GM12875 (cell line): ENCODE measurements around the gene ZNF598.
A peak's percentile ranks its signal among the peaks of the same experiment; 100 is the strongest.

Source experiments
- H3K4me3 ChIP-seq: one replicate; pipeline ENCODE4 v1.5.1; 2011; ENCODE audit warnings: low read depth, low read length, control low read depth
- CTCF ChIP-seq: IDR thresholded peaks from 2 replicates; pipeline ENCODE4 v1.5.1; 2011; ENCODE audit warnings: low read depth, mild to moderate bottlenecking, control low read depth, inconsistent platforms, low read length, moderate library complexity, borderline replicate concordance; ENCODE audit not compliant: insufficient read depth

ZNF598 gene

GRCh38 chr16:2008631-2009163 lies 924 bp downstream of the ZNF598 start:
- H3K4me3 ChIP-seq, result peak overlapping the region; percentile 73
- TF ChIP-seq CTCF, result no peak

DNA sequence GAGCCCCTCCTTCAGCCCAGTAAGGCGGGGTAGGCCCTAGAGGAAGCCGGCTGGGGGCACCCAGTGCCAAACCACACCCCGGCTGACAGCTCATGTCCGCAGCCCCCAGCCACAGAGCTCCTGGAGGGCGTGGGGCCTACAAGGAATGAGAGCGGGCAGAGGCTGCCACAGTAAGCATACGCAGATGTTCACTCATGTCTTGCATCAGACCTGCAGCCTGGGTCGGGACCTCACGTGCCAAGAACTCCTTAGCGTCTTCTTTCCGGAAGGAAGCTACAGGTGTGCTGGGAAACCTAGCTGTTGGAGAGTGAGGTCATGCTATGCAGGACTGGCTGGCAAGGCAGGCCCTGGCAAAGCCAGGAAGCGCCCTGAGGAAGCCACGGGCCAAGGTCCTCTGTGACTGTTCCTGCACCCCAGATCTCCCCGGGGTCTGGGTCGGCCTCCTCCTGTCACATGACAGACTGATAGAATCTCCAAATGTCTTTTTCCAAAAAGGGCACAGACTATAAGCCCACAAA lies 1.6 kb downstream of the ZNF598 start:
- H3K4me3 ChIP-seq, result peak overlapping the region; percentile 73
- no peak for TF ChIP-seq CTCF

- peak overlapping the region; percentile 73 for H3K4me3 ChIP-seq
- no peak for TF ChIP-seq CTCF
Observed at GRCh38 chr16:2007081-2007836, 2.4 kb downstream of the ZNF598 start.

GRCh38 chr16:2006317-2006716 lies 3.3 kb downstream of the ZNF598 start:
- H3K4me3 ChIP-seq, result no peak overlapping the region
- no peak for TF ChIP-seq CTCF

DNA sequence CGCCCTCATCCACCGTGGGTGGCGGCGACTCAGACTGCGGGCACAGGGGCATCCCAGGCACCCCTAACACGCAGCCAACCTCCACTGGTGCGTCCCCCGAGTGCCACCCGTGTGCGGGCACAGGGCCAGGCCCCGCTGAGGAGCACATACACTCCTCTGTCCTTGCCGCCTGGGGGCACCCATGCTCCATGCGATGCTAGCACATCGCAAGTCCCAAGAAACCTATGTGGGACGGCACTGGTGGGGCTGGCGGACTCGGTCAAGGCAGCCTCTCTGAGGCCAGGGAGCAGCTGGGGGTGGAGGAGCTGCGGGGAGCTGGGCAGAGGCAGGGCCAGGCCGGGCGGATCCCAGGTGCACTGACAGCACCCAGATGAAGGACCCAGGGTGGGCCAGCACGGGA lies 4.0 kb downstream of the ZNF598 start:
- TF ChIP-seq CTCF, result 0 out of 2 replicates have a peak, but pooled peaks have one; percentile 15
- H3K4me3 ChIP-seq, result no peak overlapping the region

- TF ChIP-seq CTCF, result no peak
- H3K4me3 ChIP-seq, result no peak overlapping the region
Observed at GRCh38 chr16:2004795-2005517, 4.7 kb downstream of the ZNF598 start.
